H9 (cell line): Measurements from ENCODE around the gene ADAM19. TPM values are rescaled to one million over a fixed set of nuclear protein-coding genes. Genes with fewer than 3 reads are reported as not detected.

Experiments
- DNase-seq: peaks from one replicate; pipeline ENCODE4 v3.0.0-alpha.2; 2017
- H2AFZ ChIP-seq: one replicate; pipeline ENCODE4 v1.6.1; 2013; ENCODE audit warnings: mild to moderate bottlenecking, low read length, control low read depth, moderate library complexity
- H2AK5ac ChIP-seq: 2 replicates; pipeline ENCODE4 v1.6.1; 2013; ENCODE audit warnings: low read length, control low read depth, mixed read lengths; ENCODE audit not compliant: insufficient read length
- H2BK120ac ChIP-seq: one replicate; pipeline ENCODE4 v1.6.1; 2013; ENCODE audit warnings: low read depth, mild to moderate bottlenecking, low read length, control low read depth, inconsistent platforms; ENCODE audit not compliant: poor library complexity, severe bottlenecking
- H2BK12ac ChIP-seq: 2 replicates; pipeline ENCODE4 v1.6.1; 2013; ENCODE audit warnings: low read length, control low read depth, mixed read lengths, low read depth; ENCODE audit not compliant: insufficient read length
- H2BK15ac ChIP-seq: 2 replicates; pipeline ENCODE4 v1.6.1; 2013; ENCODE audit warnings: low read depth, low read length, control low read depth
- H2BK20ac ChIP-seq: one replicate; pipeline ENCODE4 v1.6.1; 2013; ENCODE audit warnings: low read depth, mild to moderate bottlenecking, low read length, control low read depth, inconsistent platforms; ENCODE audit not compliant: poor library complexity, severe bottlenecking
- H2BK5ac ChIP-seq: 2 replicates; pipeline ENCODE4 v1.6.1; 2013; ENCODE audit warnings: low read length, control low read depth, mixed read lengths; ENCODE audit not compliant: insufficient read length
- H3K14ac ChIP-seq: 2 replicates; pipeline ENCODE4 v1.6.1; 2013; ENCODE audit warnings: low read length, control low read depth; ENCODE audit not compliant: insufficient read depth
- H3K18ac ChIP-seq: 2 replicates; pipeline ENCODE4 v1.6.1; 2013; ENCODE audit warnings: low read depth, mild to moderate bottlenecking, mixed read lengths, low read length, control low read depth; ENCODE audit not compliant: insufficient read length
- H3K23ac ChIP-seq: 2 replicates; pipeline ENCODE4 v1.6.1; 2013; ENCODE audit warnings: low read length, control low read depth, mixed read lengths, low read depth; ENCODE audit not compliant: insufficient read length
- H3K23me2 ChIP-seq: 2 replicates; pipeline ENCODE4 v1.6.1; 2013; ENCODE audit warnings: low read depth, mild to moderate bottlenecking, mixed read lengths, low read length, control low read depth; ENCODE audit not compliant: insufficient read length, poor library complexity, severe bottlenecking
- H3K27ac ChIP-seq: 2 replicates; pipeline ENCODE4 v1.5.1; 2013; ENCODE audit warnings: low read length, control low read depth, mixed read lengths, low read depth; ENCODE audit not compliant: insufficient read length
- H3K27me3 ChIP-seq: 2 replicates; pipeline ENCODE4 v1.6.1; 2013; ENCODE audit warnings: low read length, control low read depth, inconsistent platforms; ENCODE audit not compliant: insufficient read depth
- H3K4ac ChIP-seq: 2 replicates; pipeline ENCODE4 v1.6.1; 2013; ENCODE audit warnings: low read depth, mild to moderate bottlenecking, control low read depth, inconsistent platforms, low read length, moderate library complexity
- H3K4me1 ChIP-seq: 2 replicates; pipeline ENCODE4 v1.6.1; 2013; ENCODE audit warnings: low read length, control low read depth, inconsistent platforms; ENCODE audit not compliant: insufficient read depth
- H3K4me2 ChIP-seq: 2 replicates; pipeline ENCODE4 v1.6.1; 2013; ENCODE audit warnings: low read length, control low read depth, mixed read lengths; ENCODE audit not compliant: insufficient read length, insufficient read depth
- H3K56ac ChIP-seq: 2 replicates; pipeline ENCODE4 v1.6.1; 2013; ENCODE audit warnings: low read depth, mild to moderate bottlenecking, mixed read lengths, low read length, control low read depth; ENCODE audit not compliant: insufficient read length
- H3K79me1 ChIP-seq: 2 replicates; pipeline ENCODE4 v1.6.1; 2013; ENCODE audit warnings: low read depth, mild to moderate bottlenecking, moderate library complexity, low read length, control low read depth, inconsistent platforms; ENCODE audit not compliant: insufficient read depth, poor library complexity, severe bottlenecking
- H3K79me2 ChIP-seq: 2 replicates; pipeline ENCODE4 v1.6.1; 2013; ENCODE audit warnings: low read length, control low read depth, inconsistent platforms; ENCODE audit not compliant: insufficient read depth
- H3K9ac ChIP-seq: 2 replicates; pipeline ENCODE4 v1.6.1; 2013; ENCODE audit warnings: low read length, control low read depth, mixed read lengths; ENCODE audit not compliant: insufficient read length; ENCODE audit errors: extremely low read depth
- H3K9me3 ChIP-seq: one replicate; pipeline ENCODE4 v1.6.1; 2013; ENCODE audit warnings: low read depth, low read length, inconsistent platforms; ENCODE audit not compliant: control insufficient read depth
- H3T11ph ChIP-seq: one replicate; pipeline ENCODE4 v1.6.1; 2013; ENCODE audit warnings: mild to moderate bottlenecking, low read length, control low read depth, inconsistent platforms
- H4K20me1 ChIP-seq: one replicate; pipeline ENCODE4 v1.6.1; 2013; ENCODE audit not compliant: control insufficient read depth, insufficient read length, insufficient read depth
- H4K5ac ChIP-seq: 2 replicates; pipeline ENCODE4 v1.6.1; 2013; ENCODE audit warnings: low read depth, mild to moderate bottlenecking, mixed read lengths, low read length, control low read depth; ENCODE audit not compliant: insufficient read length
- H4K8ac ChIP-seq: replicated peaks from 2 replicates; pipeline ENCODE4 v1.6.1; 2013; ENCODE audit warnings: low read length, control low read depth, mixed read lengths, low read depth; ENCODE audit not compliant: insufficient read length
- H4K91ac ChIP-seq: 2 replicates; pipeline ENCODE4 v1.6.1; 2013; ENCODE audit warnings: low read depth, mild to moderate bottlenecking, moderate library complexity, mixed read lengths, low read length, control low read depth; ENCODE audit not compliant: insufficient read length
- H3K27ac Mint-ChIP-seq, 3 experiments: 2 replicates in 2 of 3; 3 replicates in 1 of 3; pipeline ENCODE4 v1.8.0; 2020 to 2021; ENCODE audit warnings: mixed read lengths in 3 of 3, mild to moderate bottlenecking in 1 of 3, moderate library complexity in 1 of 3
- H3K27me3 Mint-ChIP-seq: 2 replicates; pipeline ENCODE4 v1.8.0; 2021; ENCODE audit warnings: low read depth, mild to moderate bottlenecking, moderate library complexity, mixed read lengths
- H3K36me3 Mint-ChIP-seq, 3 experiments: 2 replicates in 2 of 3; 3 replicates in 1 of 3; pipeline ENCODE4 v1.8.0; 2020 to 2021; ENCODE audit warnings: low read depth in 3 of 3, mixed read lengths in 3 of 3; ENCODE audit not compliant: insufficient read depth in 1 of 3
- H3K4me1 Mint-ChIP-seq, 2 experiments: 2 replicates each; pipeline ENCODE4 v1.8.0; 2020; ENCODE audit warnings: mixed read lengths in 2 of 2
- H3K4me3 Mint-ChIP-seq, 2 experiments: 2 replicates in 1 of 2; 3 replicates in 1 of 2; pipeline ENCODE4 v1.8.0; 2020 to 2021; ENCODE audit warnings: mild to moderate bottlenecking in 2 of 2, mixed read lengths in 2 of 2, moderate library complexity in 1 of 2
- H3K9me3 Mint-ChIP-seq, 2 experiments: 2 replicates in 1 of 2; 3 replicates in 1 of 2; pipeline ENCODE4 v1.8.0; 2020; ENCODE audit warnings: mild to moderate bottlenecking in 2 of 2, mixed read lengths in 2 of 2, moderate library complexity in 1 of 2
- WGBS: extraction: QIAGEN DNeasy Blood & Tissue Kit; methylation state at CpG from one replicate; pipeline ENCODE4 v1.1.7; 2013; ENCODE audit warnings: missing lambda C conversion rate, low lambda C conversion rate, mixed read lengths; ENCODE audit not compliant: insufficient read length; ENCODE audit errors: extremely low coverage; 5-methylcytosine and 5-hydroxymethylcytosine counted together
- total RNA-seq: library from RNA; stranded (reverse); gene quantifications from 2 replicates; pipeline ENCODE4 v1.2.1, GENCODE V29; 2021
- TF ChIP-seq, protein P1 (sequence below): fragments of 200-600 bp; sonication (generic); conservative IDR thresholded peaks from 3 replicates; pipeline ENCODE4 v1.8.0; 2021; ENCODE audit warnings: antibody characterized with exemption, mild to moderate bottlenecking

ADAM19 gene
- total RNA-seq, 1 experiment from 2014 or later: 9.9 TPM

DNA sequence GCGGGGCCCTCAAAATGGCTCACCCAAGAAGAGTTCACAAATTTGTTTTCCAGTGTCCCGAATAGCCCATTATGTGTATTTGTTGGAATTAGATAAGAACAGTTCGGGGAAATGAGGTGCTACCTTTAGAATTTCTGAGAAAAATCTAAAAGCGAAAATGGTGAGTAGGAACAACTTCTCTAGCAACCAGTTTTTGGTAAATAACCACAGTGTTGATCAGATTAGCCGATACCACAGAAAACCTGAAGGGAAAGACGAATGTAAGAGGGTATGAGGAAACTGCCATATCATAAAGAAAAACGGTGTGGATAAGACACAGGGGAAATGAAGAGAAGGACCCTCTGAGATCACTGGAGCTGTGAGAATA is 31.0 kb downstream of the ADAM19 start:
- Histone ChIP-seq H3K9me3 (no peaks in the 10 kb centered on the region), H3K79me2 (no peaks in the 10 kb centered on the region), H3K18ac (no peak overlapping the region), H3K4me2 (no peak overlapping the region), H3K14ac (no peak overlapping the region), H4K5ac (no peak overlapping the region), H2BK15ac (no peak overlapping the region), H2AFZ (no peak overlapping the region), H3K23me2 (no peaks in the 10 kb centered on the region), H4K91ac (no peak overlapping the region), H3K27me3 (no peaks in the 10 kb centered on the region), H2BK12ac (no peak overlapping the region), H2BK20ac (no peak overlapping the region), H3K4ac (no peak overlapping the region), H4K20me1 (no peaks in the 10 kb centered on the region), H2AK5ac (no peak overlapping the region), H3K79me1 (no peaks in the 10 kb centered on the region), H3K9ac (no peak overlapping the region), H2BK5ac (no peak overlapping the region), H3K4me1 (peaks cover 3% of the 10 kb centered on the region; the same call in 1 of the 2 replicates), H3K23ac (no peak overlapping the region), H3K27ac (no peak overlapping the region), H3T11ph (no peak overlapping the region), H4K8ac (no peak overlapping the region), H3K56ac (no peak overlapping the region), H2BK120ac (no peak overlapping the region)
- no CpG with 5 or more reads among the region's 7 CpGs for WGBS
- no peaks in the 10 kb centered on the region for H3K27me3 Mint-ChIP-seq
- TF ChIP-seq, protein P1, sequence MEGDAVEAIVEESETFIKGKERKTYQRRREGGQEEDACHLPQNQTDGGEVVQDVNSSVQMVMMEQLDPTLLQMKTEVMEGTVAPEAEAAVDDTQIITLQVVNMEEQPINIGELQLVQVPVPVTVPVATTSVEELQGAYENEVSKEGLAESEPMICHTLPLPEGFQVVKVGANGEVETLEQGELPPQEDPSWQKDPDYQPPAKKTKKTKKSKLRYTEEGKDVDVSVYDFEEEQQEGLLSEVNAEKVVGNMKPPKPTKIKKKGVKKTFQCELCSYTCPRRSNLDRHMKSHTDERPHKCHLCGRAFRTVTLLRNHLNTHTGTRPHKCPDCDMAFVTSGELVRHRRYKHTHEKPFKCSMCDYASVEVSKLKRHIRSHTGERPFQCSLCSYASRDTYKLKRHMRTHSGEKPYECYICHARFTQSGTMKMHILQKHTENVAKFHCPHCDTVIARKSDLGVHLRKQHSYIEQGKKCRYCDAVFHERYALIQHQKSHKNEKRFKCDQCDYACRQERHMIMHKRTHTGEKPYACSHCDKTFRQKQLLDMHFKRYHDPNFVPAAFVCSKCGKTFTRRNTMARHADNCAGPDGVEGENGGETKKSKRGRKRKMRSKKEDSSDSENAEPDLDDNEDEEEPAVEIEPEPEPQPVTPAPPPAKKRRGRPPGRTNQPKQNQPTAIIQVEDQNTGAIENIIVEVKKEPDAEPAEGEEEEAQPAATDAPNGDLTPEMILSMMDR: no peak
- no peak overlapping the region for H3K27ac Mint-ChIP-seq
- H3K36me3 Mint-ChIP-seq: peaks cover 0 to 2% (median 2%) of the 10 kb centered on the region in 3 experiments; a peak in 4 of 7 replicates
- no peak overlapping the region for H3K4me3 Mint-ChIP-seq
- peaks cover 18 to 20% of the 10 kb centered on the region in 2 experiments for H3K4me1 Mint-ChIP-seq
- H3K9me3 Mint-ChIP-seq: no peaks in the 10 kb centered on the region
- DNase-seq: no peak
